ENCODE results near the gene OR3A2.
"Not testable (repeated sequence)": the region's sequence is repeated elsewhere in the genome, so short reads cannot be mapped to it uniquely, and the experiment has no call there.

OR3A2 gene

GRCh38 chr17:3385869-3386816 is at the start of gene OR3A2:
OR3A2 (minus strand) TSS chr17:3386308.
- DNase-seq, result no peak

GRCh38 chr17:3433741-3434140 is 47.6 kb upstream of the OR3A2 start, which contains the start of gene OR1E2:
OR1E2 (minus strand) TSS chr17:3433841; CDS start chr17:3433841, 0 bp downstream.
- DNase-seq, result no peak

- DNase-seq, result not testable (repeated sequence)
Measured at GRCh38 chr17:3433215-3433614, 47.1 kb upstream of the OR3A2 start.

- no peak for DNase-seq
Measured at GRCh38 chr17:3418222-3418621, 32.1 kb upstream of the OR3A2 start.

GRCh38 chr17:3415610-3416009 is 29.5 kb upstream of the OR3A2 start:
- no peak for DNase-seq

DNA sequence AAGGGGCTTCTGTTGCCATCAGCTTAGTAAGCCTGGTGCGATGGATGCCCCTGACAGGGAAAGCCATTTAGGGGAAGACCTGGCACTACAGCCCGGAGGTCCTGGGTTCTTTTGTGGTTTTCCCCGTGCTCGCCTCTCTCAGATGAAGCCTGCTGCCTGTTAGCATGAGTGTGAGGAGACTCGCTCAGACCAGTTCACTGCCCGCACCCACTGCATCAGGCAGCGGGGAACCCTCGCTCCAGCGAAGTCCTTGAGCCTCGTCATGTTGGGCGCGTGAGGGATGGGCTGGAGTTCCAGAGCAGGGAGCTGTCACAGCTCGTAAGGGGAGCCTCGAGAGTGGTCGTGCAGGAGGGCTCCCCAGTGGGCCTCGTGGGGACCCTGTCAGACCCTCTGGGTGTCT is 26.1 kb upstream of the OR3A2 start:
- not testable (repeated sequence) for DNase-seq

DNA sequence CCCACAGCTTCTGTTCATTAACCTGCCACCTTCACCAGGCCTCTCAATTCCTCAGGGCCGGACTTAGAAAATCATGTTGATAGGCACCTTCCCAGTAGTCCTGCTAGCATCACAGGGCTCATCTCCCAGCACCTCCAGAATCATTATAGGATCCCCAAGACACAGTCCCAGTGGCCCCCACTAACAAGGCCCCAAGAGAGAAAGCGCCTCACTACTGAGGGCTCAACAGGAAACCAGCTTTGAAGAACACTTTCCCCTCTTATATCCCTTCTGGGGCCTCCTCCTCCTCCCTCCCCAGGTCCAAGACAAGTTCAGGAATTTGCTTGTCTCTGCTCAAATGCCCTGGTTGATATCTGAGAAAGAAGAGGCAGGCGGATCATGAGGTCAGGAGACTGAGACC is 25.0 kb upstream of the OR3A2 start, which contains the start of gene OR3A3:
Gene OR3A3 (plus strand): TSS at position 301 of the 400 bp plus-strand sequence.
- DNase-seq, result no peak

- not testable (repeated sequence) for DNase-seq
Measured at GRCh38 chr17:3403856-3404255, 17.7 kb upstream of the OR3A2 start.

- DNase-seq, result no peak
Measured at GRCh38 chr17:3401786-3402185, 15.7 kb upstream of the OR3A2 start.

DNA sequence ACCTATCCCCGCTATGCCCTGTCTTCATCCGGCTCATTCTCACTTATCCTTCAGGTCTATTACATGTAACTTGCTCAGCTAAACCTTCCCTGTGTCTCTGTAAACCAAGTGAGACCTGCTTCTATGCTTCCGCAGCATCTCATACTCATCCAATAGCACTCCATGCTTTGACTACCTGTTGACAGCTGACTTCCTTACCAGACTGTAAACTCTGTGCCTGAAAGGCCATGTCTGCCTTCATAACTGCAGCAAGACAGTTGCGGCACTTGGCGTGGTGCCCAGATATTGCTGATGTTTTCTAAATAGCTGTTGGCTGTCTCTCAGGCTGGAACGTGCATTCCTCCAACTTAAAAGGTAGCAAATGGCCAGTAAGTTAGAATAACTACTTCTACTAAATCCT is 13.9 kb upstream of the OR3A2 start:
- no peak for DNase-seq

- DNase-seq, result no peak
Measured at GRCh38 chr17:3398310-3398709, 12.2 kb upstream of the OR3A2 start, which contains the start of gene OR1E1. OR1E1 (minus strand) TSS chr17:3398410; CDS start chr17:3398410, 0 bp downstream.

DNA sequence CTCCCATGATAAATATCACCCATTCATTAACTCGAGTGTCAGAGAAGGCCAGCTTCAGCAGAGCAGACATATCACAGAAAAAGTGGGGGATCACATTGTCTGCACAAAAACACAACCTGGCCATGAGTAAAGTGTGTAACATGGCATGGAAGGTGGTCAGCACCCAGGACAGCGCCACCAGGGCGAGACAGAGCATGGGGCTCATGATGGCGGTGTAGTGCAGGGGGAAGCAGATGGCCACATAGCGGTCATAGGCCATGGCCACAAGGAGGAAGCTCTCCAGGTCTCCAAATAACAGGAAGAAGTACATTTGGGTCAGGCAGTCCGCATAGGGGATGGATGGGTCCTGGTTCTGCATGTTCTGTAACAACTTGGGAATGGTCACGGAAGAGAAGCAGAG is 11.7 kb upstream of the OR3A2 start:
- DNase-seq, result not testable (repeated sequence)

GRCh38 chr17:3389791-3390190 is 3.7 kb upstream of the OR3A2 start:
- DNase-seq, result no peak

DNA sequence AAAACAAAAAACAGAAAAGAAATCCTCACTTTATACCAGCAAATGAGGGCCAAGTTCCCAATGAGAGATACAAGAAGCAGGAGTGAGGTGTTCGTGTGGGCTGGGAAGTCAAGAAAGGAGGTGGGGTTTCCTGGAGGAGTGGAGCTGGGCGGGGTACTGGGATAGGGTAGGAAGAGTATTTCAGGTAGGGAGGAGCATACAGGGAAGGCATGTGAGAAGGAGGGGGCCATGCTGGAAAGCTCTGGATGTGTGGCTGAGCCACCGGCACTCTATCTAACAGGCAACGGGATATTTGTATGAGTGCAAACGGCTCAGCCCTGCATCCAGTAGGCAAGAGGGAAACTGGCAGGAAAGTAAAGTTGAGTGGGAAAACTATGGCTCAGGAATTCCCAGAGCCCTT is 4.2 kb downstream of the OR3A2 start:
- DNase-seq, result no peak

GRCh38 chr17:3378321-3378720 is 7.8 kb downstream of the OR3A2 start:
- DNase-seq, result no peak

GRCh38 chr17:3371167-3371566 is 14.9 kb downstream of the OR3A2 start:
- DNase-seq, result not testable (repeated sequence)

DNA sequence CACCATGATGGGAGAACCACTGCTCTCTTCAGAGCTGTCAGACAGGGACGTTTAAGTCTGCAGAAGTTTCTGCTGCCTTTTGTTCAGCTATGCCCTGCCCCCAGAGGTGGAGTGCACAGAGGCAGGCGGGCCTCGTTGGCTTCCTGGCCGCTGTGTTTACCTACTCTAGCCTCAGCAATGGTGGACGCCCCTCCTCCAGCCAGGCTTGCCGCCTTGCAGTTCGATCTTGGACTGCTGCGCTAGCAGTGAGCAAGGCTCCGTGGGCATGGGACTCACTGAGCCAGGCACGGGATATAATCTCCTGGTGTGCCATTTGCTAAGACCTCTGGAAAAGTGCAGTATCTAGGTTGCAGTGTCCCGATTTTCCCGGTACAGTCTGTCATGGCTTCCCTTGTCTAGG is 43.3 kb downstream of the OR3A2 start:
- DNase-seq, result not testable (repeated sequence)

GRCh38 chr17:3335876-3336275 is 50.2 kb downstream of the OR3A2 start:
- no peak for DNase-seq

DNA sequence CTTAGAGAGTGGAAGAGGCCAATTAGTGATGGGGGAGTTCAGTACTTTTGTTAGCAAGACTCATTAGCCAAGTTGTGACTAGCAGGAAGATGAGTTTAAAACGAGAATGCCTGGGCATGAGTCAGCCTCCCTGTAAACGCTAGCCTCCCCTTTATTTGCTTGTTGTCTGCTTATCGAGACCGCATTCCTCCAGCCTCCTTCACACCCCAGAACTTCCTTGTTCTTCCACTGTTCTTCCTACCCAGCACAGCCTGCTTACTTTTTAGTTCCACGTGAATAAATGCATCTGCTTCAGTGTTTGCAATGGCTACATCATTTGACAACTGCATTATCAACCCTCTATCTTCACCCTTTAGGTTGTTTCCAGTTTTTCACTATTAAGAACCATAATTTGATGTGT is 67.8 kb downstream of the OR3A2 start:
- DNase-seq, result no peak

DNA sequence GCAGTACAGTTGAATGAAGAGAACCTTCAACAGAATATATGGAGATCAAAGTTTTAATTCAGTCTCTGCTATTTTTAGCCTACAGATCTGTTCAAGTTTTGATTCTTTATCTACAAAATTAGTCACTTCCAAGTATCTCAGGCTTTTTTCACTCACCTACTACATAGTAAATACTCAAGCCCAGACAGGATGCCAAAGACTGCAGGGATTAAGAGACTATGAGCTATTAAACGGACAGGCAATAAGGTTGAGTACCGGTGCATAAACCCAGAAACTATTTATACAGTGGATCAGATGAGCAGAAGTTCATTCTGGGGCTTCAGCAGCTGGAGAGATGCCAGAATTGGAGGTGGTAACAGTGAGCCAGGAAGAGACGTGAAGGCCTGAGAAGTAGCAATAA is 69.3 kb downstream of the OR3A2 start:
- DNase-seq, result no peak

DNA sequence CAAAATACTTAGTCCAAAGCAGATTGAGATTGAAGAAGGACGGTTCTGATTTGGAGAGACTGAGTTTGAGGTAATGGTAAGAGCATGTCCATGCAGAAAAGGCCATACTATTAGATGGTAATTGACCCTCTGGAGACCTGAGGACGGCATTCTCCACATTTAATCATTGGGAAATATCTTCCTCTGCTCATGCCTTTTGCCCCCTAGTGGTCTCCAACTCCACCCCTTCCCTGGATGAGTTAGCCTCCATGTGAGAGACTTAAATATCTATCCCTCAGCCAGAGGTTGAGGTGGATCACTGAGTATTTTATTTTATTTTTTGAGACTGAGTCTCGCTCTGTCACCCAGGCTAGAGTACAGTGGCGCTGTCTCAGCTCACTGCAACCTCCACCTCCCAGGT is 77.5 kb downstream of the OR3A2 start:
- DNase-seq, result no peak

DNA sequence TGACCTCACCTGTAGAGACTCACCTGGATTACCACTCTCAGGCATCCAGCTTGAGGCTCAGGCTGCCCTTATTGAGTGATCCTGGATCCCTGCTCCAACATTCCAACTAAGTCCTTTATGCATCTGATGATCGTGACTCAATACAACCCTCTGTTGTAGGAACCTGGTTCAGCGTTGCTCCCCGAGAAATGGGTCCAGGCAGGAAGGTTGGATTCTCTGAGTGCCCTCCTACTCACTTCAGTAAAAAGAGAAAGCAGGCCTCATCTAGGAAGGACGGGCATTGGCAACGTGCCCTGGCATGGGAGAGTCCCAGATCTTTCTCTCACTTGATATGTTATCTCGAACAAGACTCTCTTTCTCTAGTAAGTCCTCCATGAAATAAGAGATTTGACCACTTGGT is 87.8 kb downstream of the OR3A2 start, which contains the start of gene OR3A1:
Gene OR3A1 (minus strand): TSS at position 101 of the 400 bp plus-strand sequence. CDS start 5,778 bp downstream, outside the sequence.
- no peak for DNase-seq

DNA sequence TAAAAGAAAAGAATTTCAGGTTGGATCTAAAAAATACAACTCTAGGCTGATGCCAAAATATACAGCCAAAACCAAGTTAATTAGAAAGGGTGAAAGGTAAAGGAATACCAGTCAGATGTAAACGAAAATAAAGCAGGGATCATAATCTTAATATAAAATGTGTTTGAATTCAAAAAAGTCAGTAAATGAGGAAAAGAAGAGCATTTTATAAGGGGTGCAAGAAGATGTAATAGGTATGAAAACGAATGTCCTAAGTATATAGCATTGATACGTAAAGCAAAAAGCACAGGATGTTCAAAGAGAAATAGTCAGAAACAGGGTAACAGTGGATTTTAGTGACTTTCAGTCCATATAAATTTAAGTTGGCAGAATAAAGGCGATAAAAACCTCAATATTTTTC is 90.5 kb downstream of the OR3A2 start:
- DNase-seq, result no peak

- DNase-seq, result not testable (repeated sequence)
Measured at GRCh38 chr17:3293548-3293947, 92.6 kb downstream of the OR3A2 start.
